AG09309 (cell line): ENCODE measurements around the gene HMGXB3.
A peak's percentile ranks its signal among the peaks of the same experiment; 100 is the strongest.

ENCODE experiments used
- DNase-seq: peaks from one replicate; pipeline ENCODE4 v3.0.0-alpha.2; 2010; ENCODE audit warnings: low read depth
- H3K4me3 ChIP-seq: 2 replicates; pipeline ENCODE4 v1.5.1; 2011; ENCODE audit warnings: mild to moderate bottlenecking, low read depth, low read length, moderate library complexity; ENCODE audit not compliant: control insufficient read depth
- CTCF ChIP-seq: IDR thresholded peaks from 2 replicates; pipeline ENCODE4 v1.5.1; 2011; ENCODE audit warnings: mild to moderate bottlenecking, low read depth, low read length, inconsistent platforms; ENCODE audit not compliant: insufficient read depth, control insufficient read depth; ENCODE audit errors: missing control alignments

Gene HMGXB3

GRCh38 chr5:149988126-149988525 is 12.4 kb upstream of the HMGXB3 start:
- no peak overlapping the region for H3K4me3 ChIP-seq
- DNase-seq = no peak
- no peak for TF ChIP-seq CTCF

- TF ChIP-seq CTCF = peak; percentile 88
- no peak for DNase-seq
- H3K4me3 ChIP-seq = no peak overlapping the region
Observed at GRCh38 chr5:149990518-149991376, 9.8 kb upstream of the HMGXB3 start.

- H3K4me3 ChIP-seq = no peak overlapping the region
- DNase-seq = no peak
- TF ChIP-seq CTCF = no peak
Observed at GRCh38 chr5:149993471-149993870, 7.1 kb upstream of the HMGXB3 start.

GRCh38 chr5:149995385-149996204 is 4.9 kb upstream of the HMGXB3 start:
- DNase-seq = no peak
- no peak for TF ChIP-seq CTCF
- no peak overlapping the region for H3K4me3 ChIP-seq

- TF ChIP-seq CTCF = no peak
- no peak overlapping the region for H3K4me3 ChIP-seq
Observed at GRCh38 chr5:149996205-149996890, 4.2 kb upstream of the HMGXB3 start.

GRCh38 chr5:149998281-149998680 is 2.3 kb upstream of the HMGXB3 start:
- H3K4me3 ChIP-seq = no peak overlapping the region
- no peak for TF ChIP-seq CTCF
- no peak for DNase-seq

More at GRCh38 chr5:149996205-149996890, 4.2 kb upstream of the HMGXB3 start:
- no peak for DNase-seq
